Trophoblast cell (in vitro differentiated cells and primary cell): ENCODE measurements around the gene ADAMTSL3.

Source experiments
- DNase-seq, 2 donors: peaks; one replicate each; pipeline ENCODE4 v3.0.0-alpha.2; 2016
- H2AFZ ChIP-seq: 2 replicates; pipeline ENCODE4 v1.6.1; 2013; ENCODE audit warnings: low read length, moderate library complexity, mild to moderate bottlenecking; ENCODE audit not compliant: insufficient read depth, poor library complexity
- H2AK5ac ChIP-seq: 2 replicates; pipeline ENCODE4 v1.6.1; 2013; ENCODE audit warnings: mild to moderate bottlenecking, low read length
- H2BK120ac ChIP-seq: 2 replicates; pipeline ENCODE4 v1.6.1; 2013; ENCODE audit warnings: low read length, mild to moderate bottlenecking, moderate library complexity; ENCODE audit not compliant: insufficient read depth, poor library complexity
- H2BK12ac ChIP-seq: 2 replicates; pipeline ENCODE4 v1.6.1; 2013; ENCODE audit warnings: mild to moderate bottlenecking, low read length, moderate library complexity
- H2BK5ac ChIP-seq: 2 replicates; pipeline ENCODE4 v1.6.1; 2013; ENCODE audit warnings: low read length, low read depth, moderate library complexity, mild to moderate bottlenecking; ENCODE audit not compliant: poor library complexity
- H3K14ac ChIP-seq: 2 replicates; pipeline ENCODE4 v1.6.1; 2013; ENCODE audit warnings: mild to moderate bottlenecking, low read length
- H3K18ac ChIP-seq: 2 replicates; pipeline ENCODE4 v1.6.1; 2013; ENCODE audit warnings: mild to moderate bottlenecking, low read length
- H3K23ac ChIP-seq: 2 replicates; pipeline ENCODE4 v1.6.1; 2013; ENCODE audit warnings: low read length
- H3K27ac ChIP-seq: 2 replicates; pipeline ENCODE4 v1.5.1; 2013; ENCODE audit warnings: low read depth, mild to moderate bottlenecking, inconsistent platforms, low read length, moderate library complexity
- H3K27me3 ChIP-seq: 2 replicates; pipeline ENCODE4 v1.6.1; 2013; ENCODE audit warnings: inconsistent platforms, mild to moderate bottlenecking, low read length, moderate library complexity; ENCODE audit not compliant: insufficient read depth
- H3K36me3 ChIP-seq, 2 experiments: 1 replicate in 1 of 2; 2 replicates in 1 of 2; pipeline ENCODE4 v1.6.1; 2013; ENCODE audit warnings: low read length in 2 of 2, mild to moderate bottlenecking in 2 of 2, moderate library complexity in 1 of 2; ENCODE audit not compliant: insufficient read depth in 2 of 2, control insufficient read depth in 1 of 2
- H3K4ac ChIP-seq: 2 replicates; pipeline ENCODE4 v1.6.1; 2013; ENCODE audit warnings: low read depth, mild to moderate bottlenecking, low read length, moderate library complexity
- H3K4me1 ChIP-seq, 2 experiments: 1 replicate in 1 of 2; 2 replicates in 1 of 2; pipeline ENCODE4 v1.6.1; 2013; ENCODE audit warnings: low read length in 2 of 2, mild to moderate bottlenecking in 2 of 2, moderate library complexity in 1 of 2; ENCODE audit not compliant: insufficient read depth in 2 of 2, control insufficient read depth in 1 of 2
- H3K4me2 ChIP-seq: 2 replicates; pipeline ENCODE4 v1.6.1; 2013; ENCODE audit warnings: inconsistent platforms, mild to moderate bottlenecking, low read length, moderate library complexity
- H3K4me3 ChIP-seq: 2 replicates; pipeline ENCODE4 v1.5.1; 2013; ENCODE audit warnings: mild to moderate bottlenecking, low read depth, low read length, inconsistent platforms
- H3K79me1 ChIP-seq: one replicate; pipeline ENCODE4 v1.6.1; 2013; ENCODE audit warnings: low read length
- H3K79me2 ChIP-seq: 2 replicates; pipeline ENCODE4 v1.6.1; 2013; ENCODE audit warnings: low read length, mild to moderate bottlenecking; ENCODE audit not compliant: control insufficient read depth, insufficient read depth, poor library complexity
- H3K9ac ChIP-seq: 2 replicates; pipeline ENCODE4 v1.6.1; 2013; ENCODE audit warnings: mild to moderate bottlenecking, low read length
- H3K9me3 ChIP-seq: 2 replicates; pipeline ENCODE4 v1.6.1; 2013; ENCODE audit warnings: low read depth, mild to moderate bottlenecking, control low read depth, inconsistent platforms, low read length; ENCODE audit not compliant: insufficient read depth
- H4K12ac ChIP-seq: 2 replicates; pipeline ENCODE4 v1.6.1; 2013; ENCODE audit warnings: low read depth, mild to moderate bottlenecking, low read length, moderate library complexity
- H4K8ac ChIP-seq: 2 replicates; pipeline ENCODE4 v1.6.1; 2013; ENCODE audit warnings: low read depth, mild to moderate bottlenecking, low read length, moderate library complexity
- H4K91ac ChIP-seq: one replicate; pipeline ENCODE4 v1.6.1; 2013; ENCODE audit warnings: low read depth, mild to moderate bottlenecking, low read length, moderate library complexity
- WGBS: extraction: QIAGEN DNeasy Blood & Tissue Kit; methylation state at CpG from one replicate; pipeline ENCODE4 v1.1.7; 2013; ENCODE audit warnings: missing lambda C conversion rate; ENCODE audit not compliant: insufficient read length, insufficient coverage; ENCODE audit errors: extremely low coverage; 5-methylcytosine and 5-hydroxymethylcytosine counted together

Gene ADAMTSL3

GRCh38 chr15:83652626-83653204, 1.2 kb upstream of the ADAMTSL3 start:
- Histone ChIP-seq H2BK120ac (no peak overlapping the region), H3K4me1 (peaks cover 7 to 12% of the 10 kb centered on the region in 2 experiments), H3K18ac (no peak overlapping the region), H3K23ac (no peak overlapping the region), H3K9ac (no peak overlapping the region), H3K9me3 (peaks cover 2% of the 10 kb centered on the region), H2BK12ac (no peak overlapping the region), H4K91ac (no peak overlapping the region), H3K79me1 (no peaks in the 10 kb centered on the region), H3K27ac (no peak overlapping the region), H3K4ac (no peak overlapping the region), H4K8ac (no peak overlapping the region), H3K14ac (no peak overlapping the region), H3K27me3 (peaks cover 28% of the 10 kb centered on the region), H3K4me2 (no peak overlapping the region), H4K12ac (no peak overlapping the region), H3K36me3 (no peaks in the 10 kb centered on the region), H3K4me3 (no peak overlapping the region), H2AFZ (no peak overlapping the region), H2AK5ac (no peak overlapping the region), H2BK5ac (no peak overlapping the region), H3K79me2 (no peaks in the 10 kb centered on the region)
- no CpG with 5 or more reads among the region's 5 CpGs for WGBS
- no peak for DNase-seq

DNA sequence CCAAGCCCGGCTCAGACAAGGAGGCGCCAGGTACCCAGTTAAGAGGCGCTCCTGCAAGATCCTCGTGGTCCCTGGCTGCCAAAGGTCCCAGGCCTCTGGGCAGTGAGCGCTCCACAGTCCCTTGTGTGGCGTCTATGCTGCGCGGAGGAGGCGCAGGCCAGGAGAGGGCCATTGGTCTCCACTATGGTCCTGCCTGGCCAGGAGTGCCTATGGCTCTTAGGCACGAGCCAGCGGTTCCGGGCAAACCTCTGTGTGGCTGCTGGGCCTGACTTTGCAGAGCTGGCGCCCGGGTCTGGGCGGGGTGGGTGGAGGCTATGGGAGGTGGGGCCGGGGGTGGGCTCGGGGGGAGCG, 660 bp upstream of the ADAMTSL3 start:
- no peak overlapping the region for H2AK5ac ChIP-seq
- H4K8ac ChIP-seq: no peak overlapping the region
- peaks cover 2% of the 10 kb centered on the region for H3K9me3 ChIP-seq
- peak overlapping the region; percentile 45 for H3K4me2 ChIP-seq
- H3K4ac ChIP-seq: no peak overlapping the region
- H2BK12ac ChIP-seq: no peak overlapping the region
- H3K36me3 ChIP-seq: no peaks in the 10 kb centered on the region
- no peak overlapping the region for H3K18ac ChIP-seq
- H3K79me2 ChIP-seq: no peaks in the 10 kb centered on the region
- no peak overlapping the region for H4K91ac ChIP-seq
- no peak overlapping the region for H3K9ac ChIP-seq
- H3K23ac ChIP-seq: no peak overlapping the region
- H3K4me3 ChIP-seq: no peak overlapping the region
- no peak overlapping the region for H2BK120ac ChIP-seq
- H2AFZ ChIP-seq: no peak overlapping the region
- DNase-seq: no peak
- H3K4me1 ChIP-seq: peaks cover 7 to 12% of the 10 kb centered on the region in 2 experiments
- no peak overlapping the region for H4K12ac ChIP-seq
- no peak overlapping the region for H3K14ac ChIP-seq
- no peak overlapping the region for H2BK5ac ChIP-seq
- peaks cover 28% of the 10 kb centered on the region for H3K27me3 ChIP-seq
- no peak overlapping the region for H3K27ac ChIP-seq
- WGBS: no CpG with 5 or more reads among the region's 18 CpGs
- H3K79me1 ChIP-seq: no peaks in the 10 kb centered on the region

GRCh38 chr15:83654379-83655236, 685 bp downstream of the ADAMTSL3 start:
- H3K4me3 ChIP-seq: peak overlapping the region; percentile 5
- H3K9me3 ChIP-seq: peaks cover 2% of the 10 kb centered on the region
- H3K4me2 ChIP-seq: peak overlapping the region; percentile 44
- H3K79me1 ChIP-seq: no peaks in the 10 kb centered on the region
- H2AFZ ChIP-seq: peak overlapping the region; percentile 15
- H3K9ac ChIP-seq: no peak overlapping the region
- H2BK5ac ChIP-seq: no peak overlapping the region
- H3K4me1 ChIP-seq: peaks cover 7 to 12% of the 10 kb centered on the region in 2 experiments
- no CpG with 5 or more reads among the region's 67 CpGs for WGBS
- H4K8ac ChIP-seq: no peak overlapping the region
- H4K91ac ChIP-seq: peak overlapping the region; percentile 21
- no peak overlapping the region for H2AK5ac ChIP-seq
- H3K4ac ChIP-seq: no peak overlapping the region
- H2BK12ac ChIP-seq: peak overlapping the region; percentile 35
- H3K14ac ChIP-seq: no peak overlapping the region
- H3K18ac ChIP-seq: no peak overlapping the region
- H3K36me3 ChIP-seq: no peaks in the 10 kb centered on the region
- H4K12ac ChIP-seq: no peak overlapping the region
- H3K79me2 ChIP-seq: no peaks in the 10 kb centered on the region
- no peak overlapping the region for H3K23ac ChIP-seq
- no peak overlapping the region for H3K27ac ChIP-seq
- no peak for DNase-seq
- peaks cover 28% of the 10 kb centered on the region for H3K27me3 ChIP-seq
- no peak overlapping the region for H2BK120ac ChIP-seq

GRCh38 chr15:83655237-83655616, 1.3 kb downstream of the ADAMTSL3 start:
- Histone ChIP-seq H2BK120ac (no peak overlapping the region), H3K4me1 (peaks cover 7 to 12% of the 10 kb centered on the region in 2 experiments), H4K91ac (no peak overlapping the region), H3K4me2 (no peak overlapping the region), H4K12ac (no peak overlapping the region), H2AK5ac (no peak overlapping the region), H4K8ac (no peak overlapping the region), H3K18ac (no peak overlapping the region), H2BK12ac (no peak overlapping the region), H3K4me3 (no peak overlapping the region), H3K27ac (no peak overlapping the region), H3K9me3 (peaks cover 2% of the 10 kb centered on the region), H3K23ac (no peak overlapping the region), H2AFZ (no peak overlapping the region), H3K36me3 (no peaks in the 10 kb centered on the region), H2BK5ac (no peak overlapping the region), H3K9ac (no peak overlapping the region), H3K79me2 (no peaks in the 10 kb centered on the region), H3K27me3 (peaks cover 28% of the 10 kb centered on the region), H3K79me1 (no peaks in the 10 kb centered on the region), H3K4ac (no peak overlapping the region), H3K14ac (no peak overlapping the region)
- no peak for DNase-seq
- WGBS: no CpG with 5 or more reads among the region's 8 CpGs
